Smooth muscle cell (in vitro differentiated cells): ENCODE results near the gene COG5. TPM values are rescaled to one million over a fixed set of nuclear protein-coding genes. Genes with fewer than 3 reads are reported as not detected.

Experiments used
- DNase-seq: peaks from one replicate; lab custom pipeline; 2025; ENCODE audit not compliant: unreplicated experiment; lab: John Stamatoyannopoulos, UW
- H2AFZ ChIP-seq: fragments of 200-600 bp; sonication (generic); 2 replicates; pipeline ENCODE4 v1.6.0; 2016; ENCODE audit warnings: antibody characterized with exemption, low read depth, mild to moderate bottlenecking
- H3F3A ChIP-seq: fragments of 200-600 bp; sonication (generic); 2 replicates; pipeline ENCODE4 v1.6.0; 2017; ENCODE audit warnings: antibody characterized with exemption, low read depth
- H3K27ac ChIP-seq: fragments of 200-600 bp; sonication (generic); 2 replicates; pipeline ENCODE4 v1.5.1; 2016; ENCODE audit warnings: low read depth, mild to moderate bottlenecking
- H3K27me3 ChIP-seq: fragments of 200-600 bp; sonication (generic); 2 replicates; pipeline ENCODE4 v1.6.1; 2016; ENCODE audit warnings: low read depth, mild to moderate bottlenecking
- H3K36me3 ChIP-seq: fragments of 200-600 bp; sonication (generic); 2 replicates; pipeline ENCODE4 v1.5.1; 2016; ENCODE audit warnings: low read depth
- H3K4me1 ChIP-seq: fragments of 200-600 bp; sonication (generic); 2 replicates; pipeline ENCODE4 v1.5.1; 2016; ENCODE audit warnings: low read depth
- H3K4me2 ChIP-seq: fragments of 200-600 bp; sonication (generic); 2 replicates; pipeline ENCODE4 v1.6.0; 2016; ENCODE audit warnings: mild to moderate bottlenecking
- H3K4me3 ChIP-seq: fragments of 200-600 bp; sonication (generic); 2 replicates; pipeline ENCODE4 v1.5.1; 2016; ENCODE audit warnings: mild to moderate bottlenecking
- H3K79me2 ChIP-seq: fragments of 200-600 bp; sonication (generic); 2 replicates; pipeline ENCODE4 v1.6.0; 2016; ENCODE audit warnings: low read depth, mild to moderate bottlenecking
- H3K9ac ChIP-seq: fragments of 200-600 bp; sonication (generic); 2 replicates; pipeline ENCODE4 v1.6.0; 2016; ENCODE audit warnings: low read depth
- H3K9me3 ChIP-seq: fragments of 200-600 bp; sonication (generic); replicated peaks from 2 replicates; pipeline ENCODE4 v1.5.1; 2016; ENCODE audit warnings: low read depth
- H4K20me1 ChIP-seq: fragments of 200-600 bp; sonication (generic); 2 replicates; pipeline ENCODE4 v1.6.0; 2016; ENCODE audit warnings: low read depth
- WGBS: methylation state at CpG from one replicate; pipeline ENCODE4 v1.1.7; 2016; ENCODE audit warnings: low lambda C conversion rate; 5-methylcytosine and 5-hydroxymethylcytosine counted together
- polyA plus RNA-seq: library from polyadenylated mRNA; unstranded; fragments of >200 nt; fragmentation: Nextera tagmentation; extraction: Ambion mirVana; gene quantifications from 2 replicates; pipeline ENCODE4 v1.2.1, GENCODE V29; 2016
- small RNA-seq: library from RNA; depleted of rRNA; stranded (forward); fragments of <200 nt; gene quantifications from one replicate; pipeline ENCODE3, GENCODE V24; 2014
- total RNA-seq: library from RNA; depleted of rRNA; stranded (reverse); fragments of >200 nt; gene quantifications from 2 replicates; pipeline ENCODE4 v1.2.3, GENCODE V29; 2014
- TF ChIP-seq, protein P1 (sequence below): fragments of 200-600 bp; sonication (generic); IDR thresholded peaks from 2 replicates; pipeline ENCODE4 v1.5.1; 2017; ENCODE audit warnings: borderline replicate concordance, mild to moderate bottlenecking, antibody characterized with exemption; ENCODE audit not compliant: insufficient read depth, poor library complexity, severe bottlenecking

Gene COG5
- total and polyA plus RNA-seq, 2 experiments from 2014 or later: 24.3 to 44.3 TPM

DNA sequence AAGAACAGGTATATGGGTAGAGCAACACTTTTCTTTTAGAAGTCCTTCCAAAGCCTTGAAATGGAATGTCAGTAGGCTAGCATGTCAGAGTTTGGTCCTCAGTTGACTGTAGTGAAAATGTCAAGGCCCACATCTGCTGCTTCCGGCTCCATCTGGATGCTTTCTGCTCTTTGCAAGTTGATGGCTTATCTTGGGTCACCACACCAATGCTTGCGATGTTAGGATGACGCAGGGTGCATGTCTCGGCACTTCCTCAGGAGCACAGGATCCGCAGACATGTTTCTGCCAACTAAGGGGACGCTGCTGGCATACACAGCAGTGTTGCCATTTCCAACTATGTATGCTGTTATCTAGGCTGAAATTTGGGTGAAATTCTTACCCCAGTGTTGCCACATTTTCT, 408.9 kb downstream of the COG5 start:
- no peaks in the 10 kb centered on the region for H3K9me3 ChIP-seq
- H3K4me3 ChIP-seq: no peak overlapping the region
- no peaks in the 10 kb centered on the region for H3K27me3 ChIP-seq
- 96% methylated on average over 6 of the region's 6 CpGs for WGBS
- H3K27ac ChIP-seq: no peak overlapping the region
- no peaks in the 10 kb centered on the region for H3F3A ChIP-seq
- no peak overlapping the region for H3K4me2 ChIP-seq
- TF ChIP-seq, protein P1, sequence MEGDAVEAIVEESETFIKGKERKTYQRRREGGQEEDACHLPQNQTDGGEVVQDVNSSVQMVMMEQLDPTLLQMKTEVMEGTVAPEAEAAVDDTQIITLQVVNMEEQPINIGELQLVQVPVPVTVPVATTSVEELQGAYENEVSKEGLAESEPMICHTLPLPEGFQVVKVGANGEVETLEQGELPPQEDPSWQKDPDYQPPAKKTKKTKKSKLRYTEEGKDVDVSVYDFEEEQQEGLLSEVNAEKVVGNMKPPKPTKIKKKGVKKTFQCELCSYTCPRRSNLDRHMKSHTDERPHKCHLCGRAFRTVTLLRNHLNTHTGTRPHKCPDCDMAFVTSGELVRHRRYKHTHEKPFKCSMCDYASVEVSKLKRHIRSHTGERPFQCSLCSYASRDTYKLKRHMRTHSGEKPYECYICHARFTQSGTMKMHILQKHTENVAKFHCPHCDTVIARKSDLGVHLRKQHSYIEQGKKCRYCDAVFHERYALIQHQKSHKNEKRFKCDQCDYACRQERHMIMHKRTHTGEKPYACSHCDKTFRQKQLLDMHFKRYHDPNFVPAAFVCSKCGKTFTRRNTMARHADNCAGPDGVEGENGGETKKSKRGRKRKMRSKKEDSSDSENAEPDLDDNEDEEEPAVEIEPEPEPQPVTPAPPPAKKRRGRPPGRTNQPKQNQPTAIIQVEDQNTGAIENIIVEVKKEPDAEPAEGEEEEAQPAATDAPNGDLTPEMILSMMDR: no peak
- no peaks in the 10 kb centered on the region for H3K36me3 ChIP-seq
- H2AFZ ChIP-seq: no peak overlapping the region
- no peak overlapping the region for H3K9ac ChIP-seq
- no peak for DNase-seq
- H3K79me2 ChIP-seq: no peaks in the 10 kb centered on the region
- H3K4me1 ChIP-seq: no peaks in the 10 kb centered on the region
- no peaks in the 10 kb centered on the region for H4K20me1 ChIP-seq

DNA sequence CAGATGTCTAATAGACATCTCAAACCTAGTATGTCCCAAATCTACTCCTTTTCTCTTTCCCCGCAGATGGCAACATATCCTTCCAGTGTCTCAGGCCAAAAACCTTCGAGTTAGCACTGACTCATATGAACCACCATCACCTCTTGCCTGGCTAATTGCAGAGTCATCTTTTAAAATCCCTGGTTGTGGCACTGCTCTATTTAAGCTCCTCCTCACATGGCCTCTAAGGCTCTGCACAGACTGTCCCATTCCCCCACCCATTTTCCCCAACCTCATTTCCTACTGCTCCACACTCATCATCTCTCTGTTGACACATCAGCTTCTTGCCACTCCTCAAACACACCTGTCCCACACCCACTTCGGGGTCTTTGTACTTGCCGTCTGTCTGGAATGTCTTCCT, 411.7 kb downstream of the COG5 start:
- H4K20me1 ChIP-seq: no peaks in the 10 kb centered on the region
- no peaks in the 10 kb centered on the region for H3K9me3 ChIP-seq
- TF ChIP-seq, protein P1: no peak
- H3K4me2 ChIP-seq: no peak overlapping the region
- no peak overlapping the region for H3K9ac ChIP-seq
- no peaks in the 10 kb centered on the region for H3K27me3 ChIP-seq
- WGBS: 61% methylated on average over 4 of the region's 4 CpGs
- H3K79me2 ChIP-seq: no peaks in the 10 kb centered on the region
- H3K4me1 ChIP-seq: no peaks in the 10 kb centered on the region
- H2AFZ ChIP-seq: no peak overlapping the region
- no peak overlapping the region for H3K27ac ChIP-seq
- no peaks in the 10 kb centered on the region for H3K36me3 ChIP-seq
- H3K4me3 ChIP-seq: no peak overlapping the region
- no peak for DNase-seq
- no peaks in the 10 kb centered on the region for H3F3A ChIP-seq

Small RNAs within 50 kb of the gene (small RNA-seq; reads per million reads assigned to genes)
- gene AC002381.1 (0.66 reads per million, percentile 22 among the genes with 10 or more reads in this experiment), gene RF01233 (not detected)

Other genes with a start within 250 kb of the COG5 start
- not detected in 2 replicates for gene GPR22, start 93.9 kb downstream of the COG5 start, total RNA-seq
- gene GPR22, start 93.9 kb downstream of the COG5 start, polyA plus RNA-seq: 0.08 TPM in 1 of 2 replicates, not detected in the other
- gene DUS4L, start 51 bp upstream of the COG5 start, total RNA-seq: 12.0 and 14.0 TPM in 2 replicates
- gene DUS4L, start 51 bp upstream of the COG5 start, polyA plus RNA-seq: 5.1 and 5.8 TPM in 2 replicates
- gene BCAP29, start 16.3 kb upstream of the COG5 start, total RNA-seq: 135 and 163 TPM in 2 replicates
- gene BCAP29, start 16.3 kb upstream of the COG5 start, polyA plus RNA-seq: 36.3 and 39.2 TPM in 2 replicates
- 0.85 and 1.7 TPM in 2 replicates for gene SLC26A4, start 96.9 kb upstream of the COG5 start, total RNA-seq
- gene SLC26A4, start 96.9 kb upstream of the COG5 start, polyA plus RNA-seq: 0.06 and 0.57 TPM in 2 replicates
- gene CBLL1, start 180.2 kb upstream of the COG5 start, total RNA-seq: 17.8 and 31.4 TPM in 2 replicates
- gene CBLL1, start 180.2 kb upstream of the COG5 start, polyA plus RNA-seq: 20.4 and 22.9 TPM in 2 replicates
- not detected in 2 replicates for gene SLC26A3, start 239.3 kb upstream of the COG5 start, total RNA-seq
- gene SLC26A3, start 239.3 kb upstream of the COG5 start, polyA plus RNA-seq: not detected in 2 replicates